ENCODE data around the gene EEFSEC. TPM values are rescaled to one million over a fixed set of nuclear protein-coding genes. Genes with fewer than 3 reads are reported as not detected.

EEFSEC gene
- total RNA-seq, 1 donor, result 8.0 TPM

- H3K4me3 ChIP-seq (ENCODE audit: low read length), result no peak overlapping the region
- H3K27me3 ChIP-seq (ENCODE audit: insufficient read depth, low read length), result no peaks in the 10 kb centered on the region
- no peaks in the 10 kb centered on the region for H3K9me3 ChIP-seq (ENCODE audit: low read depth, low read length)
- peaks cover 4% of the 10 kb centered on the region for H3K4me1 ChIP-seq (ENCODE audit: insufficient read depth, low read length)
Observed at GRCh38 chr3:128330214-128330842, 177.0 kb downstream of the EEFSEC start.

- no peak overlapping the region for H3K4me3 ChIP-seq (ENCODE audit: low read length)
- H3K4me1 ChIP-seq (ENCODE audit: insufficient read depth, low read length), result no peaks in the 10 kb centered on the region
- no peaks in the 10 kb centered on the region for H3K27me3 ChIP-seq (ENCODE audit: insufficient read depth, low read length)
- no peaks in the 10 kb centered on the region for H3K9me3 ChIP-seq (ENCODE audit: low read depth, low read length)
Observed at GRCh38 chr3:128334086-128334645, 180.9 kb downstream of the EEFSEC start.

GRCh38 chr3:128334766-128335165 is 181.5 kb downstream of the EEFSEC start:
- Histone ChIP-seq H3K9me3 (ENCODE audit: low read depth, low read length) (no peaks in the 10 kb centered on the region), H3K4me1 (ENCODE audit: insufficient read depth, low read length) (no peaks in the 10 kb centered on the region), H3K4me3 (ENCODE audit: low read length) (no peak overlapping the region), H3K27me3 (ENCODE audit: insufficient read depth, low read length) (no peaks in the 10 kb centered on the region)

- H3K4me1 ChIP-seq (ENCODE audit: insufficient read depth, low read length), result no peaks in the 10 kb centered on the region
- no peaks in the 10 kb centered on the region for H3K9me3 ChIP-seq (ENCODE audit: low read depth, low read length)
- H3K27me3 ChIP-seq (ENCODE audit: insufficient read depth, low read length), result no peaks in the 10 kb centered on the region
- H3K4me3 ChIP-seq (ENCODE audit: low read length), result no peak overlapping the region
Observed at GRCh38 chr3:128335621-128336296, 182.5 kb downstream of the EEFSEC start.

- H3K4me1 ChIP-seq (ENCODE audit: insufficient read depth, low read length), result no peaks in the 10 kb centered on the region
- H3K9me3 ChIP-seq (ENCODE audit: low read depth, low read length), result no peaks in the 10 kb centered on the region
- no peak overlapping the region for H3K4me3 ChIP-seq (ENCODE audit: low read length)
- H3K27me3 ChIP-seq (ENCODE audit: insufficient read depth, low read length), result no peaks in the 10 kb centered on the region
Observed at GRCh38 chr3:128336337-128337156, 183.3 kb downstream of the EEFSEC start.

- no peaks in the 10 kb centered on the region for H3K27me3 ChIP-seq (ENCODE audit: insufficient read depth, low read length)
- H3K4me3 ChIP-seq (ENCODE audit: low read length), result no peak overlapping the region
- no peaks in the 10 kb centered on the region for H3K4me1 ChIP-seq (ENCODE audit: insufficient read depth, low read length)
- no peaks in the 10 kb centered on the region for H3K9me3 ChIP-seq (ENCODE audit: low read depth, low read length)
Observed at GRCh38 chr3:128337305-128337704, 184.0 kb downstream of the EEFSEC start.

GRCh38 chr3:128338536-128339330 is 185.5 kb downstream of the EEFSEC start:
- Histone ChIP-seq H3K27me3 (ENCODE audit: insufficient read depth, low read length) (no peaks in the 10 kb centered on the region), H3K9me3 (ENCODE audit: low read depth, low read length) (no peaks in the 10 kb centered on the region), H3K4me3 (ENCODE audit: low read length) (no peak overlapping the region), H3K4me1 (ENCODE audit: insufficient read depth, low read length) (no peaks in the 10 kb centered on the region)

GRCh38 chr3:128339491-128340012 is 186.3 kb downstream of the EEFSEC start:
- Histone ChIP-seq H3K4me3 (ENCODE audit: low read length) (no peak overlapping the region), H3K4me1 (ENCODE audit: insufficient read depth, low read length) (no peaks in the 10 kb centered on the region), H3K9me3 (ENCODE audit: low read depth, low read length) (no peaks in the 10 kb centered on the region), H3K27me3 (ENCODE audit: insufficient read depth, low read length) (no peaks in the 10 kb centered on the region)

- no peaks in the 10 kb centered on the region for H3K9me3 ChIP-seq (ENCODE audit: low read depth, low read length)
- H3K27me3 ChIP-seq (ENCODE audit: insufficient read depth, low read length), result no peaks in the 10 kb centered on the region
- H3K4me3 ChIP-seq (ENCODE audit: low read length), result no peak overlapping the region
- no peaks in the 10 kb centered on the region for H3K4me1 ChIP-seq (ENCODE audit: insufficient read depth, low read length)
Observed at GRCh38 chr3:128340198-128340903, 187.1 kb downstream of the EEFSEC start.

- H3K27me3 ChIP-seq (ENCODE audit: insufficient read depth, low read length), result no peaks in the 10 kb centered on the region
- no peaks in the 10 kb centered on the region for H3K4me1 ChIP-seq (ENCODE audit: insufficient read depth, low read length)
- no peaks in the 10 kb centered on the region for H3K9me3 ChIP-seq (ENCODE audit: low read depth, low read length)
- H3K4me3 ChIP-seq (ENCODE audit: low read length), result no peak overlapping the region
Observed at GRCh38 chr3:128340904-128341555, 187.7 kb downstream of the EEFSEC start.

GRCh38 chr3:128341659-128342395 is 188.5 kb downstream of the EEFSEC start:
- no peaks in the 10 kb centered on the region for H3K27me3 ChIP-seq (ENCODE audit: insufficient read depth, low read length)
- no peaks in the 10 kb centered on the region for H3K9me3 ChIP-seq (ENCODE audit: low read depth, low read length)
- no peaks in the 10 kb centered on the region for H3K4me1 ChIP-seq (ENCODE audit: insufficient read depth, low read length)
- H3K4me3 ChIP-seq (ENCODE audit: low read length), result no peak overlapping the region

- Histone ChIP-seq H3K9me3 (ENCODE audit: low read depth, low read length) (no peaks in the 10 kb centered on the region), H3K4me1 (ENCODE audit: insufficient read depth, low read length) (no peaks in the 10 kb centered on the region), H3K27me3 (ENCODE audit: insufficient read depth, low read length) (no peaks in the 10 kb centered on the region), H3K4me3 (ENCODE audit: low read length) (no peak overlapping the region)
Observed at GRCh38 chr3:128342701-128343180, 189.5 kb downstream of the EEFSEC start.
